Tibial nerve (tissue), 3 donors: ENCODE results near the gene PPP6C.

Source experiments
- CTCF ChIP-seq, 5 experiments: fragments of 200-600 bp in 3 of 5; fragments of 450-650 bp in 2 of 5; sonication (generic) in 3 of 5; IDR thresholded peaks; one replicate each; pipeline ENCODE4 v1.5.1; 2016 to 2019; ENCODE audit warnings: antibody characterized with exemption in 5 of 5, mild to moderate bottlenecking in 3 of 5, moderate library complexity in 2 of 5
- POLR2A ChIP-seq, 2 donors: fragments of 450-650 bp; IDR thresholded peaks; one replicate each; pipeline ENCODE4 v1.6.1; 2017; ENCODE audit warnings: antibody characterized with exemption in 2 of 2, mild to moderate bottlenecking in 2 of 2, moderate library complexity in 2 of 2

GRCh38 chr9:125166762-125167161 lies 22.8 kb downstream of the PPP6C start:
- TF ChIP-seq POLR2A (IDR thresholded peaks at IDR 0.05) (no peak), CTCF (IDR thresholded peaks at IDR 0.05) (no peak)
